ENCODE results near the gene ASTN2. TPM values are rescaled to one million over a fixed set of nuclear protein-coding genes. Genes with fewer than 3 reads are reported as not detected.

Gene ASTN2
- total RNA-seq, 6 experiments from 2014 or later = 0.91 to 3.1 (median 2.5) TPM

DNA sequence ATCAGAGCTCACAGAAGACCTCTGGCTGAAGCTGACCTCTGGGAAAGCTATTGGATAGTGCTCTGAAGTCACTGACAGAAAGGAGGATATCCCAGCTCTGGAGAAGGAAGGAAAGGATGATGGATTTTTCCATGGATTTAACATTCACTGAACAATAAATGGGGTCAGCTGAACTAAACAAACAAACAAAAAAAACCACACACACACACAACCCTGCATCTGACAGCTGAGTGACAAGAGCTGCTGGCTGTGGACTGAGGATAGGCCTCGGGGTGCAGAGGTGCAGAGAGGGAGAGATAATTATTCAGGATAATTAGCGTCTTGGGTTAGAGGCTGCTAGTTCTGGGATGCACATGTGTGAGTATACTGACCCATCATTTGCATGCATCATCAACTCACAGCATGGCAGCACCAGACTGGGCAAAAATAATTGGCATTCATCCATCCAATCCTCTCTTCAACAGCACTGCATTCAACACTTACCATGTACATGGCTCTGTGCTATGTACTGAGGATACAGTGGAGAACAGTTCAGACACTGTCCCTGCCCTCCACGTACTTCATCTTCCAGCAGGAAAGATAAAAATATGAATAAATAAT is 859.2 kb downstream of the ASTN2 start:
- WGBS (ENCODE audit: insufficient coverage, low coverage, low lambda C conversion rate, missing lambda C conversion rate) = 73% methylated on average over 2 of the region's 3 CpGs
- H3K36me3 ChIP-seq = no peaks in the 10 kb centered on the region
- H3K27ac ChIP-seq = no peak overlapping the region
- H3K4me1 ChIP-seq = no peaks in the 10 kb centered on the region
- intact Hi-C loops (cut with DNase I) = no loop called here
- no peak overlapping the region for H3K4me3 ChIP-seq
- TF ChIP-seq POLR2A (IDR thresholded peaks at IDR 0.05) = no peak
- TF ChIP-seq, protein P1, sequence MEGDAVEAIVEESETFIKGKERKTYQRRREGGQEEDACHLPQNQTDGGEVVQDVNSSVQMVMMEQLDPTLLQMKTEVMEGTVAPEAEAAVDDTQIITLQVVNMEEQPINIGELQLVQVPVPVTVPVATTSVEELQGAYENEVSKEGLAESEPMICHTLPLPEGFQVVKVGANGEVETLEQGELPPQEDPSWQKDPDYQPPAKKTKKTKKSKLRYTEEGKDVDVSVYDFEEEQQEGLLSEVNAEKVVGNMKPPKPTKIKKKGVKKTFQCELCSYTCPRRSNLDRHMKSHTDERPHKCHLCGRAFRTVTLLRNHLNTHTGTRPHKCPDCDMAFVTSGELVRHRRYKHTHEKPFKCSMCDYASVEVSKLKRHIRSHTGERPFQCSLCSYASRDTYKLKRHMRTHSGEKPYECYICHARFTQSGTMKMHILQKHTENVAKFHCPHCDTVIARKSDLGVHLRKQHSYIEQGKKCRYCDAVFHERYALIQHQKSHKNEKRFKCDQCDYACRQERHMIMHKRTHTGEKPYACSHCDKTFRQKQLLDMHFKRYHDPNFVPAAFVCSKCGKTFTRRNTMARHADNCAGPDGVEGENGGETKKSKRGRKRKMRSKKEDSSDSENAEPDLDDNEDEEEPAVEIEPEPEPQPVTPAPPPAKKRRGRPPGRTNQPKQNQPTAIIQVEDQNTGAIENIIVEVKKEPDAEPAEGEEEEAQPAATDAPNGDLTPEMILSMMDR (IDR thresholded peaks at IDR 0.05) = no peak
- no peaks in the 10 kb centered on the region for H3K9me3 ChIP-seq
- no peak for ATAC-seq
- no peaks in the 10 kb centered on the region for H3K27me3 ChIP-seq
- no peak for DNase-seq

DNA sequence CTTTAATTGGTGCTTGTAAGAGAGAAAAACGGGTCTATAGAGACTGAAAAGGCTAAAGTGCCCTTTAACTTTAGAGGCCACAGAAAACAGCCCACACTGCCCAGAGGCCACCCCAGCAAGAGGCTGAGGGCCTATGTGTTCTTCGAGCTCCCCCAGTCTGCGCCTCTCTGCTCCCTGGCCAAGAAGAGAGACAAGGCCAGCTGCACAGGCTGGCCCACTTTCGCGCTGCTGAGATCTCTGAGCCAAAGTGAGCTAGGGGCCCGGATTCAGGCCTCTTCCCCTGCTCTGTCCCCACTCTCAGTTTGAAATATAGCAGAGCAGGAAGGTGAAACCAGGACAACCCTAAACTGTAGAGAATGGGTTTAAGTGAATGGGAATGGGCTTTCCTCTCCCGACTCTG is 859.7 kb downstream of the ASTN2 start:
- ATAC-seq (peak in 1 of 4 donors; percentile 28), DNase-seq (no peak)
- 83% methylated on average over 4 of the region's 7 CpGs for WGBS (ENCODE audit: insufficient coverage, low coverage, low lambda C conversion rate, missing lambda C conversion rate)
- TF ChIP-seq, protein P1 (IDR thresholded peaks at IDR 0.05) = no peak
- no peak for TF ChIP-seq POLR2A (IDR thresholded peaks at IDR 0.05)
- Histone ChIP-seq H3K27ac (no peak overlapping the region), H3K36me3 (no peaks in the 10 kb centered on the region), H3K4me1 (no peaks in the 10 kb centered on the region), H3K4me3 (no peak overlapping the region), H3K27me3 (no peaks in the 10 kb centered on the region), H3K9me3 (no peaks in the 10 kb centered on the region)
- intact Hi-C loops (cut with DNase I) = no loop called here

DNA sequence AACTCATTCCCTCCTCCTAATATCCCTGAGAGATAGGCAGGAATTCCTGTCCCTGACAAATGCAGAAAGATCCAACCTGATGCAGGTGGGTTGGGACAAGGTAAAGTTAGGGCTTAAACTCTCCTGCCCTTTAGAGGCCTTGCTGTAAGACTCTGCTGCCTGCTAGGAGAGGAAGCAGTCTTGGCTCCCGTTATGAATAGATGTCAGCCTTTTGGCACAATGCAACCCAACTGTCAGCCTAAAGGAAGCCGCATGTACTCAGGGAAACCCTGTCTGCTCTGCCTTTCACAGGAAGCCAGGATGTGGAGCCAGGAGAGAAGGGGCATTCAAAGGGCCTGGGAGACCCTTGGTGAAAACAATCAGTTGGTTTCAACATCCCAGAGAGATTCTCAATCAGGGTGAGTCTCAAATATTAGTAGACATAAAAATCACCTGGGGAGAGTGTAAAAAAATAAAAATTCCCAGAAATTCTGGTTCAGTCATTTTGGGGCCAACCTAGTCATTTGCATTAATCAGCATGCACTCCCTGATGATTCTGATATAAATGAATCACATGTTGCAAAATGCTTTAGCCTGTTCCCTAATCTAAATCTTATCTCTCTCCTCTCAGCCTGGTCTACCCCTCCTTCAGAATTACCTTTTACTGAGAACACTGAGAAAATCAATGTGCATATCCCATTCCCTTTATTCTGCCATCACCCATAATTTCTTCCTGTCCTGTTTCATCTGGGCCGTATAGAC is 864.0 kb downstream of the ASTN2 start:
- no peak overlapping the region for H3K27ac ChIP-seq
- no peaks in the 10 kb centered on the region for H3K27me3 ChIP-seq
- TF ChIP-seq, protein P1 (IDR thresholded peaks at IDR 0.05) = no peak
- no peak for TF ChIP-seq POLR2A (IDR thresholded peaks at IDR 0.05)
- H3K4me1 ChIP-seq = peaks cover 0 to 38% (median 8%) of the 10 kb centered on the region in 4 donors
- H3K4me3 ChIP-seq = no peak overlapping the region
- DNase-seq = no peak
- 34% methylated on average over 3 of the region's 3 CpGs for WGBS (ENCODE audit: insufficient coverage, low coverage, low lambda C conversion rate, missing lambda C conversion rate)
- intact Hi-C loops (cut with DNase I) = no loop called here
- ATAC-seq = no peak
- H3K36me3 ChIP-seq = no peaks in the 10 kb centered on the region
- H3K9me3 ChIP-seq = no peaks in the 10 kb centered on the region

DNA sequence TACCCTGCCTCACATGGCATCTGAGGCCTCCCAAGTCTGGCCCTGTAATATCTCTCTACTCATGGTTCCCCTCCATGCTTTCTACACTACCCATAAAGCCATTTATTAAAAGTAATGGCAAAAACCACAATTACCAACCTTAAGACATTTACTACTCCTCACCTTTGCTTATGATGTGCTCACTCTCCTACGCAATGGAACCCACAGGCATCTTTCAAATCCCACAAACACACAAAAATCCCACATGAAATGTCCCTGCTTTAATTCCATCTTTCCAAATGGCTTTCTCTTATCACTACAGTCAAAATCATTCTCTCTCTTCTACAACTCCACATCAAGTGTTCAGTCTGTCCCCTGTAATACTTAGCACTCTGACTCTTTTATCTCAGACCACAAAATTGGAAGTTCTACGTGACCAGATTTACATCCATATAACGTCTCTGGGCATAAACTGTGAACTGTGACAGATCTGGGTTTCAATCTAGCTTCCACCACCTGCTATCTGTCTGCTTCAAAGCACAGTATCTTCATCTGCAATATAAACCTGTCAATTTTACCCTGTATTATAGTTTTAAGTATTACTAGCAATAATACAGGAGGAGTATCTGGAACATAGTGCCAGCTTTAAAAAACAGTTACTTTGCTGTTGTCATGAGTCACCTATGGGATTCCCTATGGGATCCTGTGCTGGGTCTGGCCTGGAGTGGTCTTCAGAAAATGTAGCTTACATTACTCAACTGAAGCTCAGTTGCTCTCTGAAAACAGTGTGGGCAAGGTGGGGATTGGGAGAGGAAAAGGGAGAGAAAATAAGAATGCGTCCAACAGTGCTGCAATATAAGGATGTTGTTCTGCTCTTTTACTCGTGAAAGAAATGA is 864.8 kb downstream of the ASTN2 start:
- Histone ChIP-seq H3K27ac (peak overlapping the region in 1 of 3 donors; percentile 75), H3K36me3 (no peaks in the 10 kb centered on the region), H3K4me3 (no peak overlapping the region), H3K4me1 (peaks cover 0 to 38% (median 8%) of the 10 kb centered on the region in 4 donors), H3K27me3 (no peaks in the 10 kb centered on the region), H3K9me3 (no peaks in the 10 kb centered on the region)
- ATAC-seq (no peak), DNase-seq (no peak)
- intact Hi-C loops (cut with DNase I) = no loop called here
- 69% methylated on average over 5 of the region's 5 CpGs for WGBS (ENCODE audit: insufficient coverage, low coverage, low lambda C conversion rate, missing lambda C conversion rate)
- no peak for TF ChIP-seq POLR2A (IDR thresholded peaks at IDR 0.05)
- TF ChIP-seq, protein P1 (IDR thresholded peaks at IDR 0.05) = no peak

All from right lobe of liver (tissue), 6 donors.